ENCODE data around the gene SMIM14. TPM values are rescaled to one million over a fixed set of nuclear protein-coding genes. Genes with fewer than 3 reads are reported as not detected.
A peak's percentile ranks its signal among the peaks of the same experiment; 100 is the strongest.
"Not testable (repeated sequence)": the region's sequence is repeated elsewhere in the genome, so short reads cannot be mapped to it uniquely, and the experiment has no call there.

SMIM14 gene
- total RNA-seq, 4 donors from 2014 or later = 6.9 to 15.3 (median 9.5) TPM

GRCh38 chr4:39626261-39626660 lies 12.4 kb downstream of the SMIM14 start:
- DNase-seq (no peak), ATAC-seq (no peak)
- no peaks in the 10 kb centered on the region for H3K9me3 ChIP-seq
- H3K4me3 ChIP-seq = no peak overlapping the region
- in situ Hi-C loops (cut with MboI; ENCODE audit: low sequenced_read_pairs in 4 of 4) (loop anchor here in 2 of 4 donors (25.0 kb wide), 1 partner anchor 164 kb away; the partner anchor contains the start of genes LIAS (in 2 of the 2) and RPL9 (in 2 of the 2)), intact Hi-C loops (cut with DNase I; ENCODE audit: low total_unique reads) (no loop called here)
- H3K36me3 ChIP-seq = peaks cover 0 to 5% of the 10 kb centered on the region in 2 donors
- no peaks in the 10 kb centered on the region for H3K27me3 ChIP-seq
- H3K4me1 ChIP-seq = peaks cover 0 to 9% of the 10 kb centered on the region in 2 donors
- H3K27ac ChIP-seq = no peak overlapping the region
- no peak for TF ChIP-seq CTCF (IDR thresholded peaks at IDR 0.05 in 4 of 5, conservative IDR thresholded peaks at IDR 0.05 in 1 of 5)
- no peak for TF ChIP-seq POLR2A (IDR thresholded peaks at IDR 0.05)

GRCh38 chr4:39621582-39621981 lies 17.1 kb downstream of the SMIM14 start:
- Histone ChIP-seq H3K36me3 (peaks cover 0 to 5% of the 10 kb centered on the region in 2 donors), H3K27ac (peak overlapping the region in 3 of 4 donors; percentile 39 to 46 (median 42)), H3K9me3 (no peaks in the 10 kb centered on the region), H3K4me1 (peaks cover 0 to 12% of the 10 kb centered on the region in 2 donors), H3K4me3 (no peak overlapping the region), H3K27me3 (no peaks in the 10 kb centered on the region)
- peak; percentile 82 to 87 for ATAC-seq
- TF ChIP-seq CTCF (IDR thresholded peaks at IDR 0.05 in 4 of 5, conservative IDR thresholded peaks at IDR 0.05 in 1 of 5) = no peak
- in situ Hi-C loops (cut with MboI; ENCODE audit: low sequenced_read_pairs in 4 of 4) = no loop called here
- intact Hi-C loops (cut with DNase I; ENCODE audit: low total_unique reads) = no loop called here
- peak; percentile 13 to 65 for DNase-seq

- DNase-seq = no peak
- TF ChIP-seq POLR2A (IDR thresholded peaks at IDR 0.05) = no peak
- ATAC-seq = no peak
- intact Hi-C loops (cut with DNase I; ENCODE audit: low total_unique reads) = no loop called here
- H3K27ac ChIP-seq = peak overlapping the region in 2 of 4 donors; percentile 26 to 39
- H3K36me3 ChIP-seq = peaks cover 0 to 1% of the 10 kb centered on the region in 2 donors
- no peaks in the 10 kb centered on the region for H3K27me3 ChIP-seq
- H3K4me1 ChIP-seq = peaks cover 0 to 12% of the 10 kb centered on the region in 2 donors
- in situ Hi-C loops (cut with MboI; ENCODE audit: low sequenced_read_pairs in 4 of 4) = no loop called here
- no peaks in the 10 kb centered on the region for H3K9me3 ChIP-seq
- H3K4me3 ChIP-seq = no peak overlapping the region
Measured at GRCh38 chr4:39620551-39621313, 17.9 kb downstream of the SMIM14 start.

GRCh38 chr4:39617534-39617933 lies 21.1 kb downstream of the SMIM14 start:
- Histone ChIP-seq H3K9me3 (no peaks in the 10 kb centered on the region), H3K27me3 (no peaks in the 10 kb centered on the region), H3K4me1 (peaks cover 0 to 20% of the 10 kb centered on the region in 2 donors), H3K36me3 (no peaks in the 10 kb centered on the region), H3K27ac (no peak overlapping the region), H3K4me3 (no peak overlapping the region)
- ATAC-seq (no peak), DNase-seq (no peak)
- intact Hi-C loops (cut with DNase I; ENCODE audit: low total_unique reads) = no loop called here
- TF ChIP-seq POLR2A (IDR thresholded peaks at IDR 0.05) (no peak), CTCF (IDR thresholded peaks at IDR 0.05 in 4 of 5, conservative IDR thresholded peaks at IDR 0.05 in 1 of 5) (no peak)
- in situ Hi-C loops (cut with MboI; ENCODE audit: low sequenced_read_pairs in 4 of 4) = no loop called here

- Histone ChIP-seq H3K27ac (no peak overlapping the region), H3K27me3 (no peaks in the 10 kb centered on the region), H3K9me3 (no peaks in the 10 kb centered on the region), H3K36me3 (no peaks in the 10 kb centered on the region), H3K4me3 (no peak overlapping the region), H3K4me1 (peaks cover 0 to 18% of the 10 kb centered on the region in 2 donors)
- ATAC-seq = no peak
- no peak for TF ChIP-seq POLR2A (IDR thresholded peaks at IDR 0.05)
- no peak for TF ChIP-seq CTCF (IDR thresholded peaks at IDR 0.05 in 4 of 5, conservative IDR thresholded peaks at IDR 0.05 in 1 of 5)
- DNase-seq = no peak
- intact Hi-C loops (cut with DNase I; ENCODE audit: low total_unique reads) = no loop called here
- in situ Hi-C loops (cut with MboI; ENCODE audit: low sequenced_read_pairs in 4 of 4) = no loop called here
Measured at GRCh38 chr4:39616651-39617050, 22.0 kb downstream of the SMIM14 start.

- H3K27ac ChIP-seq; H3K36me3 ChIP-seq; ATAC-seq; H3K9me3 ChIP-seq; H3K27me3 ChIP-seq; intact Hi-C loops (cut with DNase I; ENCODE audit: low total_unique reads); H3K4me3 ChIP-seq; DNase-seq; in situ Hi-C loops (cut with MboI; ENCODE audit: low sequenced_read_pairs in 4 of 4): not testable (repeated sequence)
- H3K4me1 ChIP-seq = peaks cover 0 to 13% of the 10 kb centered on the region in 2 donors
Measured at GRCh38 chr4:39616112-39616511, 22.6 kb downstream of the SMIM14 start.

Measured in gastrocnemius medialis (tissue), 4 donors.